Gastroesophageal sphincter (tissue), 3 donors: ENCODE measurements around the gene STAU1.

Source experiments
- CTCF ChIP-seq, 4 experiments: fragments of 200-600 bp in 2 of 4; fragments of 450-650 bp in 2 of 4; sonication (generic) in 1 of 4; IDR thresholded peaks; one replicate each; pipeline ENCODE4 v1.5.1; 2017 to 2019; ENCODE audit warnings: antibody characterized with exemption in 4 of 4, mild to moderate bottlenecking in 2 of 4, moderate library complexity in 2 of 4
- EP300 ChIP-seq: sonication (generic); formaldehyde crosslinking; IDR thresholded peaks from one replicate; pipeline ENCODE4 v1.6.1; 2017; ENCODE audit warnings: antibody characterized with exemption, mild to moderate bottlenecking
- POLR2A ChIP-seq, 2 donors: fragments of 450-650 bp; IDR thresholded peaks; one replicate each; pipeline ENCODE4 v1.6.1; 2017; ENCODE audit warnings: antibody characterized with exemption in 2 of 2, mild to moderate bottlenecking in 2 of 2, moderate library complexity in 1 of 2
- POLR2AphosphoS5 ChIP-seq: sonication (generic); formaldehyde crosslinking; IDR thresholded peaks from one replicate; pipeline ENCODE4 v1.6.1; 2017; ENCODE audit warnings: antibody characterized with exemption

- TF ChIP-seq CTCF (IDR thresholded peaks at IDR 0.05) (no peak), EP300 (no peak), POLR2AphosphoS5 (no peak), POLR2A (IDR thresholded peaks at IDR 0.05) (no peak)
Observed at GRCh38 chr20:49123982-49124381, 64.2 kb downstream of the STAU1 start.
